ENCODE measurements around the gene UBE2S.
"Not testable (repeated sequence)": the region's sequence is repeated elsewhere in the genome, so short reads cannot be mapped to it uniquely, and the experiment has no call there.

Gene UBE2S

GRCh38 chr19:55407550-55407799 lies at the start of gene UBE2S:
TSS of gene UBE2S (minus strand) at chr19:55407788. CDS start at chr19:55407589, 199 bp downstream.
- DNase-seq = not testable (repeated sequence)

GRCh38 chr19:55456347-55456746 lies 48.8 kb upstream of the UBE2S start:
- no peak for DNase-seq

GRCh38 chr19:55455576-55456235 lies 48.1 kb upstream of the UBE2S start:
- DNase-seq = no peak

- peak; percentile 84 for DNase-seq
Measured at GRCh38 chr19:55454787-55455243, 47.2 kb upstream of the UBE2S start.

GRCh38 chr19:55453511-55454260 lies 46.1 kb upstream of the UBE2S start:
- no peak for DNase-seq

GRCh38 chr19:55452749-55453346 lies 45.3 kb upstream of the UBE2S start:
- DNase-seq = peak; percentile 96

- peak; percentile 34 for DNase-seq
Measured at GRCh38 chr19:55451965-55452748, 44.6 kb upstream of the UBE2S start.

- DNase-seq = peak; percentile 32
Measured at GRCh38 chr19:55451163-55451964, 43.8 kb upstream of the UBE2S start.

- DNase-seq = no peak
Measured at GRCh38 chr19:55449469-55449868, 41.9 kb upstream of the UBE2S start.

- DNase-seq = not testable (repeated sequence)
Measured at GRCh38 chr19:55448175-55448490, 40.5 kb upstream of the UBE2S start.

GRCh38 chr19:55447421-55448174 lies 40.0 kb upstream of the UBE2S start:
- DNase-seq = peak; percentile 83

- no peak for DNase-seq
Measured at GRCh38 chr19:55446060-55446459, 38.5 kb upstream of the UBE2S start.

- DNase-seq = no peak
Measured at GRCh38 chr19:55444646-55445045, 37.1 kb upstream of the UBE2S start.

- peak; percentile 96 for DNase-seq
Measured at GRCh38 chr19:55443824-55444480, 36.4 kb upstream of the UBE2S start.

- DNase-seq = peak; percentile 82
Measured at GRCh38 chr19:55443045-55443823, 35.6 kb upstream of the UBE2S start, which contains the start of gene SHISA7. TSS of gene SHISA7 (minus strand) at chr19:55443300. CDS start at chr19:55442863, 437 bp downstream.

GRCh38 chr19:55442372-55442961 lies 34.9 kb upstream of the UBE2S start:
- peak; percentile 46 for DNase-seq

GRCh38 chr19:55441692-55442321 lies 34.2 kb upstream of the UBE2S start:
- DNase-seq = peak; percentile 56

GRCh38 chr19:55441319-55441691 lies 33.7 kb upstream of the UBE2S start:
- DNase-seq = peak; percentile 67

- peak; percentile 64 for DNase-seq
Measured at GRCh38 chr19:55440411-55441105, 33.0 kb upstream of the UBE2S start.

All from hematopoietic multipotent progenitor cell treated with erythropoietin and hydrocortisone succinate and interleukin-3 and kit ligand, for 4 days (in vitro differentiated cells).